Measurements from ENCODE around the gene SLC16A7.
"Not testable (repeated sequence)": the region's sequence is repeated elsewhere in the genome, so short reads cannot be mapped to it uniquely, and the experiment has no call there.

Gene SLC16A7

DNA sequence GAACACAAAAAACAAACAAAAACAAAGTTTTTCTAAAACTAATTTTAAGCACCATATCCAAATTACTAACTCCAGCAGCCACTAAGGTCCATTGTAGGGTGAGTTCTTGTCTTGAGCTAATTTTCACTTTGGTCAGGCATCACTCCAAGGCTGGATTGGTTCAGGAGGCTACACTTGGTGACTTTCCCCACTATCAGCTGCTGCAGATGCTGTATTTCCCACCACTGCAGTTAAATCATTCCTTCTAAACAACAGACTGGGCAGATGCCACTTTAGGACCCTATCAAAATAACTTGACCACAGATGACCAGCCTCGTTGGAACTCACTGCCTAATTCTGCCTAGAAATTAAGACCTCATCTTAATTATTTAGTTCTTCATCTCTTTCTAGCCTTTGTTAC, 140.5 kb downstream of the SLC16A7 start:
- no peak for DNase-seq

DNA sequence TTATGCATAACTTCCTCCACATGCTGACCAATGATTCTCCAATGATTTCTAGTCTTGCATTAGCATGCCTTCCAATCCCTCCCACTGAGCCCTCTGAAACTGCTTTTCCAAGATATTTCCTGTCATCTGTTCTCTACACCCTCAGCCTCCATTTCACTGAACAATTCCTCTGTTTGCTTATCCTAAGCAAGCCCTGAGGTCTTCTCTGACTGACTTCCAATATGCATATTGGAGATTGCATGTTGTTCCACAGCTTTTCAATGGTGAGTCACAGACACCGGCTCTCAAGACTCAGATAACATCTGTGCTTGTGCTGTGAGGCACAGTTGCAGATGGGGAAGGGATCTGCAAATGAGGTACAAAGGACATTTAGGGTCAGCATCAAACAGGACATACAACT, 141.0 kb downstream of the SLC16A7 start:
- peak in 2 of 58 donors; percentile 1 to 12 for DNase-seq

DNA sequence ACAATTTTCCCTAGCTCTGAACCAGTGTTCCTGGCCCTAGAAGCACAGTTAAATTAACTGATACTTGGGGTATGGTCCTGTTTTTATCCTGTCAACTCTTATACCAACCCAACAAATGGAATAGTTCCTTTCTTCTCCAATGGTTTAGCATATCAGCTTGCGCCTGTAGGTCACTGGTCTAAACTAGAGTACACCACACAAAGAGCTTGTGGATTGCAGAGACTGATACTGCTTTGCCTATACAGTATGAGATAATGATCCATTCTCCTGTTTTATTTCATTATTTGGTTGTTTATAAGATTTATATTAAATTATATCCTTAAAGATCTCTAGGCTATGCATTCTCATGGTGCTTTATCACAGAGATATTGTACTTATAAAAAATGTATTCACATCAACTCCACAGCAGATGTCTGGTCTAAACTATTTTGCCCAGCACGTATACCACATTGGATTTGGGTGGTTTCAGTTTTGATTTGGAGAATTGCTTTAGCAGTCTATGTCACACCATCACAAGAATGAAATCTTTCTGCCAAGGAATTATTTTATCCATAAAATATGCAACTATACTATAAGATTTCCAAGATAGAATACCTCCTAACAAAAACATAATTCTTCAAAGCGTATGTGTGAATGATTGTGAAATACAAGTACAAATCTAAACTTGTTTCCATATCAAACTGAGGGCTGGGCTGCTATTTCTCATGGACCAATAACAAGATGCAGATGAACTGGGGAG, 142.1 kb downstream of the SLC16A7 start:
- DNase-seq, result peak in 1 of 58 donors; percentile 1

DNA sequence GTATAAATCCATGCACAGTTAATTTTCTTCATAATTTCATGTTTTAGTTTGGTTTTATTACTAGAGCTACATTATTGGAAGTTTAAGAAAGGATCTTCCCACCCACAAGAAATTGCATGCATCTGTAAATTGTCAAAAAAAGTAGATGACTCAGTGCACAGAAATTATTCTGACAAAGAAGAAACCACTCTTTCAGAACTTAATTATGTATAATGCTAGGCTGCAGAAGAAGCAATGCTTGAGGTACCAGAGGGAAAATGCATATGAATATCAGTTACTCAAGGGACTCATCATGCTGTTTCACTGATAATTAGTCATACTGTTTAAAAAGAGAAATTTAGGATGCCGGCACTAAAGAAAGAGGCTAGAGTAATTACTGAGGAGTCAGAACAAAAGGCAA, 147.0 kb downstream of the SLC16A7 start:
- no peak for DNase-seq

DNA sequence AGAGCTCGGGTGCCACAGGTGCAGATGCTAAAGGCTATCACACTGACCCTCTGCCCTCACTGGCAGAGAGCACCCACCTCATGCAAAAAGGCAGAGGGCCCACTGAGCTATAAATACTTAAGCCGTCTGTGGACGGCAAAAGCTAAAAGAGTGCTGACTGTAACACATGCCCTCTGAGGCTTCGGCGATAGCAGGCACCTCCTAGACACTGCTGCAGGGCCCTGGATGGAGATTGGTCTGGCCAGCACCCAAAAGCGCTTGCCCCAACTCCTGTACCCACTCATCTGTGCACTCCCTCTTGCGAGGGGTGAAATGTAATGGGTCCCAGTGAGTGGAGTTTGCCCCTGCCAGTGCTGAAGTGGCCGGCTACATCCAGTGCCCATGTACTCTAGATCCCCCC, 148.7 kb downstream of the SLC16A7 start:
- no peak for DNase-seq

DNA sequence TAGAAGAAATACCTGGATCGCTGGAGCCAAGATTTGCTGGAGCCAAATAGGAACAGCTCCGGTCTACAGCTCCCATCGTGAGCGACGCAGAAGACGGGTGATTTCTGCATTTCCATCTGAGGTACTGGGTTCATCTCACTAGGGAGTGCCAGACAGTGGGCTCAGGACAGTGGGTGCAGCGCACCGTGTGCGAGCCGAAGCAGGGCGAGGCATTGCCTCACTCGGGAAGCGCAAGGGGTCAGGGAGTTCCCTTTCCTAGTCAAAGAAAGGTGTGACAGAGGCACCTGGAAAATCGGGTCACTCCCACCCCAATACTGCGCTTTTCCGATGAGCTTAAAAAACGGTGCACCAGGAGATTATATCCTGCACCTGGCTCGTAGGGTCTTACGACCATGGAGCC, 155.3 kb downstream of the SLC16A7 start:
- not testable (repeated sequence) for DNase-seq

DNA sequence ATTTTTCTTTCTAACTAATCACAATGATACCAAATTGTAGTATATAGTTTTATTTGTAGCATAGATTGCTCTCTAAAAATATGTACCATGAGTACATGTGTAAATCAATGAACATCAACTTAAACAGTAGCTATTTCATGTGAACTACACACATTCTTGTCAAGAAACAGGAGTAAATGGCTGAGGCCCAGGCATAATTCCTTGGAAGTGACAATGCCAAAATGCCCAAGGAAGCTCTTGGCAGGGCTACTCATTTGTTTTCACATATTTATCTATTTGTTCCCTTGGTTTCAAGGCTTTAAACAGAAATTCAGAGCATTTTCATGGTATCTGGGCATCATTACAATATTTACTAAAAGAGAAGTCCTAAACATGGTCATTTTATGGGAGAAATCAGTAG, 165.7 kb downstream of the SLC16A7 start:
- DNase-seq, result no peak

DNA sequence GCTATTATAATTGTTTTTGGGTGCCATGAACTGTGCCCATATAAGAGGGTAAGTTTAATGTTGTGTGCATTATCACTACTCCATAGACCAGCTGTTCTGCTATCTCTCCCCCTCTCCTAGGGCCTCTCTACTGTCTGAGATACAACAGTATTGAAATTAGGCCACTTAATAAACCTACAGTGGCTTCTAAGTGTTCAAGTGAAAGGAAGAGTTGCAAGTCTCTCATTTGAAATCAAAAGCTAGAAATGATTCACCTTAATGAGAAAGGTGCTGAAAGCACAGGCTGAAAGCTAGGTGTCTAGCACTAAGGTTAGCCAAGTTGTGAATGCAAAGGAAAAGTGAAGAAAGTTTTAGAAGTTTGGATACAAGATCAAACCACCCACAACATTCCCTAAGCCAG, 168.0 kb downstream of the SLC16A7 start:
- DNase-seq, result no peak

DNA sequence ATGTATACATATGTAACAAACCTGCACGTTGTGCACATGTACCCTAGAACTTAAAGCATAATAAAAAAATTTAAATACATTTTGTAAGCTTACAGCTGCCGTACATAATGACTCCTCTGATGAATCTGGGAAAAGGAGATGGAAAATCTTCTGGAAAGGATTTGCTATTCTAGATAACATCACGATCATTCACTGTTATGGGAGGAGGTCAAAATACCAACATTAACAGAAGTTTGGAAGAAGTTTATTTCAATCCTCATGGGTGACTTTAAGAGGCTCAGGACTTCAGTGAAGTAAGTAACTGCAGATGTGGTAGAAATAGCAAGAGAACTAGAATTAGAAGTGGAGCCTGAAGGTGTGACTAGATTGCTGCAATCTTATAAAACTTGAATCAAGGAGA, 172.2 kb downstream of the SLC16A7 start:
- DNase-seq, result no peak

DNA sequence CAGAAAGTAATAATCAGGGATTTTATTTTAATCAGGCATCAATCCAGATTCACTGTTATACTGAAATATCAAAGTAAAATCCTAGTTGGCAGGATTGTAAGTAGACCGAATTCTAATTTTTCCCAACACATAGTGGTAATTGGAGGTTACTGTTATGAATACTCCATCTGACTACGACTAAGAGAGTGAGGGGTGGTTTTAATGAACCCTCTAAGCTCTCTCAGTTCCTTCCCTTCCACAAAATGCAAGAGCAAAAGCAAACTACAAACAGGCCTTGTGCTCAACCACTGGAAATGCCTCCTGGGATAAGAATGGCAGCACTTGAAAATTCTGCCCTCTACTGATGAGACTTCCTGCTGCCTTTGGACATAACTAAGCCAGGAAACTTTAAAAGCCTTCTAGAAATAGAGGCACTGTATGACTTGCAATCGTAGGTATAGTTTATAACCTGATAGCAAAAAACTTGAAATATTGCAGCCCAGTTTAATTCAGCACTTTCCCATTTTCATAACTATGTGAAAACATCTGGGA, 184.8 kb downstream of the SLC16A7 start:
- DNase-seq, result peak in 6 of 58 donors; percentile 4 to 30 (median 12)

DNA sequence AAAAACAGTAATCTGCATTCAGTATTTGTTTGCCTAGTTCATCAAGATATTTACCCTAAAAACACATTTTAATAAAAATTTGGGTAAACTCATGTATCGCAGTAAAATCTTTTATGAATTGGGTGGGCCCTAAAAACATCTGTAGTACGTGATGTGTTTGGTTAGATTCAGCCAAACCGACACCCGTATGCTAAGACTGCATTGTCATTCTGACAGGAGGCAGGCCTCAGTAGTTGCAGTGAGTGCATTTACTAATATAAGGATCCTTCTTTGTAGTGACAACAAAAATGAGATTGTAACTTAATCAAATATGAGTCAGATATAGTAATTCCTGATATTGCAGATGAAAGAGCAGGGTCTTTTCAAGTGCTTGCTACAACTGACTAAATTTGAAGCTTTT, 191.8 kb downstream of the SLC16A7 start:
- no peak for DNase-seq

DNA sequence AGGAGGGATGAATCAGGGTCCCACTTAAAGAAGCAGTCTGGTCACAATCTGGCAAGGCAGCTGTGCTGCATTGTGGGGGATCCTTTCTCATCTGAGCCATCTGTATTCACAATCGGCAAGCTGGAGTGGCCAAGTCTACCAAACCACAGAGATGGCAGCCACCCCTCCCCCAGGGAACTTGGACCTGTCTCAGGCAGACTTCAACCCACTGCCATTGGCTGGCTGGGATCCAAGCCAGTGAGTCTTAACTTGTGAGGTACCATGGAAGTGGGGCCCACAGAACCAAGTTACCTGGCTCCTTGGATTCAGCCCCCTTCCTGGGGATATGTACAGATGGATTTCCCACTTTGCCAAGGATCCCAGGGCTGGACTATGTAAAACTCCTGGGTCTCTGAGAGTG, 196.8 kb downstream of the SLC16A7 start:
- no peak for DNase-seq

DNA sequence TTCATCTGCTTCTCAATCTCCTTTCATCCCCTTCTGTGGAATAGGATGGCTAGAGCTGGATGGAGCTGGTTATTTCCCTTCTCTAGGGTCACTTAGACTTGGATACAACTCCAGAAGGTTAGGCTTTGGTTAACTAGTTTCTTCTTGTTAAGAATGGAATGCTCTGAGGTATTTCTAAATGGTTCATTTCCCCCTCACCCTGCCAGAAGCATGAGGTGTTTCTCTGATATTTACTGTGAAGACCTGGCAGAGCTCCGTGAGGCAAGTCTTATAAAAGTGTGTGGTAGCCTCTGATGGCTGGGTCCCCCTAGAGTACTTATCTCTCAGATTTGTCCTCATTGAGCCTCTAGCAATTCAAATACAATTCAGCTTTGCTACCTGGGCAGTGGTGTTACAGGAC, 207.9 kb downstream of the SLC16A7 start:
- no peak for DNase-seq

DNA sequence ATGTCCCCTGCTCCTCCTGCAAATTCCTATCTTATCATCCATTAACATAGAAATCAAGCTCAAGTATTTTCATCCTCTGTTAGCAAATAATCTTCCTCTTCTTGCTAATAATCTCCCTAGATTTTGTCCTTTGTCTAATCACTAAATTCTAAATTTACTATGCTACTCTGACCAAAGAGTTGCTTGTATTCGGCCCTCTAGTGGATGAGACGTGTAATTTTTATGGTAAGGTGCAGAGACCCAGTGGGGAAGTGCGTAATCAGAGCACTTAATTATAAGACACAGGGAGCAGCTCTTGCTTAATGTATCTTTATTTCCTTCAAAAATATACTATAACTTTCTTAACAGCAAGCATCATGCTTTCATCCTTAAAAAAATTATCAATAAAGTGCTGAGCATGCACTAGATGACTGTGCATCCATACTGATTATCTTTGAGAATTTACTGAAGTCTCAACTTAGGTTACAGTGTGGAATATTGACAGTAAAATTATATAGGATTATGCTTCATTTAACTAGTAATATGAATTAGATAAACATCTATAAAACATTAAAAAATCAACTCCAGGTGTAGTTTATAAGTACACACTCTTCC, 212.6 kb downstream of the SLC16A7 start:
- peak in 1 of 58 donors; percentile 2 for DNase-seq

DNA sequence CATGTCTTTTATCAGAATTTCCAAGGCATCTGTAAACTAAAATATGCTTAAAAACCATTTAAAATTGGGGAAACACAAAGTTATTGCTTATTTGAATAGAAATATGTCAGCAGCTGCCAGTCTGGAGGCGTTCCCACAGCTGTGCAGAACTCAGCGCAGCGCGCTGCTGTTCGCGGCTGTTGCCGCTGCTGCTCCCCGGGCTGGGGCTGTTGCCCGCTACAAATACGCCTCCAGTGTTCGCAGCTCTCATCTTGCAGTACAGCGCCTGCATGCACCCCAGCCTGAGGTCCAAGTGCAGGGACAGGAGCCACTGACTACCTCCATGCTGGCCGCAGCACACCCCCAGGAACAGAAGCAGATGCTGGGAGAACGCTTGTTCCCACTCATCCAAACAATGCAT, 216.2 kb downstream of the SLC16A7 start:
- DNase-seq, result no peak

DNA sequence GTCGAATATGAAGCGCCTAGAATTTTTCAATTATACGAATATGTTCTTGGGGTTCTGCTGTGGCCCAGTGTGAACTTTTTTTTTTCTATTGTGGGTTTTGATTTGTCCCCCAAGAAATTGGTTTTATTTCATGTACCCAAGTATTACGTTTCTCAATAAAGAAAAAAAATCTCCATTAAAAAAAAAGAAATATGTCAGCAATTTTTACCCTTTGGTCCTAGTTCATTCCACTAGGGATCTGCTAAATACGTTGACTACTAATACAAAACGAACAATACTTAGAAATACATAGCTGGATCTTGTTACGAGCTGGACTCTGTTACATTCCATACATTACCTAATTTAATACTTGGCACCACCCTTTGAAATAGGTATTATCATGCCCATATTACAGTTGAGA, 216.9 kb downstream of the SLC16A7 start:
- DNase-seq, result no peak

DNA sequence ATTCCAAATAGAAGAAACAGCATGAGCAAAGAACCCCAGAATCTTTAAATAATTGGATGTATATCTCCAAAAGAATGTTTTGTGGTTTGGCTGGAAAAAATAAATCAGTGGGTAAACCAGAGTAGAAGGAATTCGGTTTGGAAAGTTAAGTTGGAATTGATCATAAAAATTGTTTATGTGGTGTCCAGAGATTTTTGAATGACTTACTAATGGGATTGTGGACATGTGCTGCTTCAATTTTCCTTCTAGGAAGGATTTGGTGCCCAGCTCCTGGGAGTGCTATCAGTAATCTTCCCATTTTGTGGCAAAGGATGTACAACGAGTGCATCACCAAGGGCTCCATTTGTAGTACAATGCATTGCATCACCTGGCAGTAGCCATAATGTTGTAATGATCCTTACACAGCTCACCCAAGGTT, 224.8 kb downstream of the SLC16A7 start:
- no peak for DNase-seq

DNA sequence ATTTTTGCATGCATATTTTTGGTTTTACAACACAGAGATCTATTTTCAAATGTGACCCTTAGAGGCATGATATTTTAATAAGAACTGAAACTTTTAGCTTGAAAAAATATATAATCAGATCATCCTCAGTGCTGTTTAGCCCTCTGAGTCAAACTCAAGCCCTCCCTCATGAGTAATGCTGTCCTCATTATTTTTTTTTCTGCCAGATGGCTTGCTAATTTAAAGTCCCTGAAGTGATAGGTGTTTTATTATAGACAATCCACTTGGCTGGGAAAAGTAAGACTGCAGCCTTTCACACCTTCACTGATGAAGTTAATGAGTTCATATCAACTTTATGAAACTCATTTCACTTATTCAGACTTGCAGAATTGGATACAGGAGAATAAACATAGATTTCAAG, 227.7 kb downstream of the SLC16A7 start:
- DNase-seq, result no peak

DNA sequence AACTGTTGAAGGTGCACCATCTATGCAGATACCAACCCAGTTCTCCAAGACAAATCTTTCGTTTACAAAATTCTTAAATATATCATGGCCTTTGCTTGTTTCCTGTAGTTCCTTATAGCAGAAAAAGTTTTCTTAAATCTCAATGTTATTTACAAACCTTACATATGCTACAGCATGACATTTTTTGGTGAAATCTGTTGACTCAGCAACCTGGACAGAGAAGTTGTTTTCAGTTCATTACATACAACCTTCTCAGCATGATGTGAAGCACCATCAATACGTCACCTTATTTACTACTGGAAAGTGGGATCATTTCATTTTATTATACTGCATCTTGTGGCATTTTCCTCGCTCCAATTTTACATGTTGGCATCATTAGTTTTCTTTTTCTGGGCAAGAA, 231.9 kb downstream of the SLC16A7 start:
- DNase-seq, result no peak

DNA sequence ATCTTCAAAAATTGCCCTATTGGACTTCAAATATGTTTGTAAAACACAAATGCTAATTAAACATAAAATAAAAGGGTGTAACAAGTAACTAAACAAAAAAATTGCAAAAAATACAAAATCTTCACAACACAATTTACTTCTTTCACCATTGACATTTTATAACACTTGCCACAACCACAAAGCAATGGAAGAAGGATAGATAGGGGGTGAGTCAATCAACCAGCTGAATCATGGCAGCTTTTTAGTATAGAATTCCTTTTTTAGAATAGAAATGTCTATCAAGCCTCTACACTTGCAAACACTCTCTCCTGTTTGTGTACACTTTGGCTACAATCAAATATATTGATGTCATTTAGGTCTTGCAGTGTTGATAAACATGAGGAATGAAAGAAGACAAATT, 232.7 kb downstream of the SLC16A7 start:
- no peak for DNase-seq

DNA sequence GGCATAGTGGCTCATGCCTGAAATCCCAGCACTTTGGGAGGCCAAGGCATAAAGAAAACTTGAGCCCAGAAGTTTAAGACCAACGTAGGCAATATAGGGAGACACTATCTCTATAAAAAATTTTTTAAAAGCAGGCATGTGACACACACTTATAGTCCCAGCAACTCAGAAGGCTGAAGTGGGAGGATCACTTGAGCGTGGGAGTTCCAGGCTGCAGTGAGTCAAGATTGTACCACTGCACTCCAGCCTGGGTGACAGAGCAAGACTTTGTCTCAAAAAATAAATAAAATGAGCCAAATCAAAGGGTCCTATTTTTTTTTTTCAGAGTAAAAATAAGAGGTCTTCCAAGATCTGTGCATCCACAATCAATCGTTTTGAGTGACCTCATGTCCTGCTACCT, 237.6 kb downstream of the SLC16A7 start:
- peak in 1 of 58 donors; percentile 1 for DNase-seq

DNA sequence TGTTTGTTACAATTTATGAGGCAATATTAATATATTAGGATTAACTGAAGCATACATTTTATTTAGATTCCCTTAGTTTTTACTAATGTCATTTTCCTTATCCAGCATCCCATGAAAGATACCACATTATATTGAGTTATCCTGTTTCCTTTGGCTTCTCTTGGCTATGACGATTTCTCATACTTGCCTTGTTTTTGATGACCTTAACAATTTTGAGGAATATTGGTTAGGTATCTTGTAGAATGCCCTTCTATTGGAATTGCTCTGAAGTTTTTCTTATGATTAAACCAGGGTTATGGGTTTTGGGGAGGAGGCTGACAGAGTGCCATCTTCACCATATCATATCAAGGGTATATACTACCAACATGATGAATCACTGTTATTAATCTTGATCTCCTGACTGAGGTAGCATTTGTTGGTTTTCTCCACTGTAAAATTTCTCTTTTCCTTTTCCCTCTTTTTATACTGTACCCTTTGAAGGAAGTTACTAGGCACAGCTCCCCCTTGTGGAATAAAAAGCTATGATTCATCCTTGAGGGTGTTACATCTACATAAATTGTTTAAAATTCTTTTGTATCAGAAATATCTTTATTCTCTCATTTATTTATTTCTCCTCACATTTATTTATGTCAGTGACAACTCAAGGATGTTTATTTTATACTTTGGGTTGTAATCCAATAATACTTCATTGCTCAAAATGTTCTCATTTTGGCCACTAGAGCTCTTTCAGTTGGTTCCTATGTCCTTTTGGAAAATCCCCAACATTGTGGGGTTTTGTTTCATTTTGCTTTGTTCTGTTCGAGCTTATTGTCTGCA, 239.0 kb downstream of the SLC16A7 start:
- DNase-seq, result no peak

All from anterior cingulate cortex (tissue), 58 donors.